ENCODE results near the gene MAX.
"Not testable (repeated sequence)": the region's sequence is repeated elsewhere in the genome, so short reads cannot be mapped to it uniquely, and the experiment has no call there.

The MAX gene

GRCh38 chr14:65106316-65106715 is 4.0 kb upstream of the MAX start:
- in situ Hi-C loops (cut with MboI; ENCODE audit: low sequenced_read_pairs), result no loop called here

DNA sequence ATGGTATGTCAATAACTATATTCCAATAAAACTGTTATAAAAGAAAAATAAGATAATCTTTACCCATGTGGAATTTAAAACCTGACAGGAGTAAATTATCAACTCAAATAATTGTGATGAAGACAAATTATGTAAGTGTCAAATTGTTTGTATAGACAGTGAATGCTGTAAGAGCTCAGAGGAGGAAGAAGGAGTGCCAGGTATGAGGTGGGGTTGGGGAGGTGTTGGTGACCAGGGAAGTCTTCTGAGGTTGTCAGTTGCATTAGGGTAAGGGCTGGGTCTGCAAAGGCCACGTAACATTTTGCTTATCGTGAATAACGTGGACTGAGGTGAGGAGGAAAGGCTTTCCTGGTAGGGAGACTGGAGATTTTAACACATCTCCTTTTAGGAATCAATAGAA is 2.5 kb upstream of the MAX start:
- in situ Hi-C loops (cut with MboI; ENCODE audit: low sequenced_read_pairs), result no loop called here

GRCh38 chr14:65103150-65103760 is 938 bp upstream of the MAX start:
- in situ Hi-C loops (cut with MboI; ENCODE audit: low sequenced_read_pairs), result no loop called here

DNA sequence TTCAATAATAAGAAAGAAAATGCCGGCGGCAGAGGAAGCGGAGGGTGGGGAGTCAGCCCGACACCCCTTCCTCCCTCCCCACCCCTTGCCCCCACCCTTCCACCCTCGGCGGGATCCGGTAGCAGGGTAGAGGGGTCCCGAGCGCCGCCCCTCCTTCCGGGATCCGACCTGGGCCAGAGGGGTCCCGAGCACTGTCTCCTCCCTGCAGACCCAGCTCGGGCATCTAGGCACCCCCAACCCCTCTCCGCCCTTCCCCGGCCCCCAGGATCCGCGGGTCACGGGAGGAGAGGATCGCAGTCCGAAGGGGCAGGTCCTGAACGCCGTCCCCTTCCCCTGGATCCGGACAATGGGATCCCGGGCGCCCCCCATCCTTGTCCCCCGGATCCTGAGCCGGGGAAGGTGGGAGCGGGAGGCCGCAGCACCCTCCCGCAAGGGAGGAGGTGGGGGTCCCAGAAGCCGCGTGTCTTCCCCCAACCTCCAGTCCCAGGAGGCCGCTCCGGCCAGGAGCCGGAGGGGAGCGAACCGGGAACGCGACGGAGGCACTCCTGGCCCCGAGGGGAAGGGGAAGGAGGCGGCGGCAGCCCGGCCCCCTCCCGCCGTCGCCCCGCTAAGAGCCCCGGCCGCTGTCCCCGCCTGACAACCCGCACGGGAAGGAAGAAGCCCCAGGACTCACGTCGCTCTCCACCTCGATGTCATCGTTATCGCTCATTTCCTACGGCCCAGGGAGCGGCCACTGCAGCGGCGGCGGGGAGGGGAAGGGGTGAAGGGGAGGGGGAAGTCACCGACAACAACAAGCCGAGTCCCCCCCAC is 481 bp downstream of the MAX start:
- in situ Hi-C loops (cut with MboI; ENCODE audit: low sequenced_read_pairs), result no loop called here

DNA sequence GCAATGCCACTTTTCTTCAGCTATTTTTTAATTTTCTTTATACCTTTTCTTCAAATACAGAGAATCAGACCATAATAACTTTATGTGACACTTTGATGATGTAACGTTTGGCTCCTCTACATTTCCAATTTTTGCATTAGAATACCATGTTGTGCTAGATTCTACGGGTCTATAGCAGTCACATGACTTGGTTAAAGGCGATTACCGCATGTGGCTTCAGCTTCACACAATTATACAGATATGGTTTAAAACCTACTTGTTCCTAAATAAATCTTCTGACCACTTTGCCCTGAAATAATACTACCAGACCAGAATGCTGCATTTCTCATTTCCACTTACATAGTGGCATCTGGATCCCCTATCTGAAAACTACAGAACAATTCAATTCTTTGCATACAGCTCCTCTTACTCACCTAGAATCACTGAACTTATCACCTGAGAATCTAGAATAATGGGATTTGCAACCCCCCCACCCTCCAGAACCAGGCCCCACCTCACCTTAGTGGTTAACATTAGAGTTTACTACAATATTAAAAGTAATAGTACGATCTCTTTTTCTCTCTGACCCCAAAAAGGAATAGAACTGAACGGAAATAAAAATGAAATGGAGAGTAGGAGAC is 1.3 kb downstream of the MAX start:
- in situ Hi-C loops (cut with MboI; ENCODE audit: low sequenced_read_pairs), result no loop called here

GRCh38 chr14:65098586-65098985 is 3.7 kb downstream of the MAX start:
- in situ Hi-C loops (cut with MboI; ENCODE audit: low sequenced_read_pairs), result no loop called here

DNA sequence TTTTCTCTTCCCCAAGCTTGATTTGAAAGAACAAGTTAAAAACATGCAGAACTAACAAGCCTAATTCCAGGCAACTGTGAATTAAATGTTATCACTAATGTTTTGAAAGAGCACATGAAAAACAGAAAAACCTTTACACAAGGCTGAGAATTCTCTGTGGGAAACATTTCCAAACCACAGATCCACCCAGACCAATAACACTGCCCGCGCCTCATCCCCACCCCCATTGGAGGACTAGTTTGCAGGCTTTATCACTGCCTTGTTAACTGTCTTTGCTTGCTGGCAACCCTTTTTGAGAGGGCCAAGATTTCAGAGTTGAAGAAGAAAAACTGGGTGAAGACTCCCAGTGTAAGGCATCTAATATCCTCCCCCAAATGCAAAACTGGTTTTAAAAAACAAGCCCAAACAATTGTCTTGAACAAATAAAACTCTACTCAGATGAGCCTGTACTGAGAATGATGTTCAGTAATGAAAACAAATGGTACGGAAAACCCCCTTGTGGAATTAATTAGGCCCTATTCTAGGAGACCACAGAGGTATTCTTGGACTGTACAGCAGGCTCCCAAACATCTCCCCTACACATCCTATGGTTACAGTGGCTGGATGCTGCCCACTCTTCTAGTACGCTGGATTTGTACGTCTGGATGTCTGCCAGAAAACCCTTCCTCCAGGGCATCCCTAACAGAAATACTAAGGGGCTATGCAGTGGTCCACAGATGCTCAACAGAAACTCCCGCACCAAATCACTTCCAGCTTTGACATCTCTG is 5.8 kb downstream of the MAX start:
- in situ Hi-C loops (cut with MboI; ENCODE audit: low sequenced_read_pairs), result no loop called here

GRCh38 chr14:65095633-65096205 is 6.6 kb downstream of the MAX start:
- in situ Hi-C loops (cut with MboI; ENCODE audit: low sequenced_read_pairs), result no loop called here

- in situ Hi-C loops (cut with MboI; ENCODE audit: low sequenced_read_pairs), result no loop called here
Observed at GRCh38 chr14:65092349-65092748, 10.0 kb downstream of the MAX start.

- in situ Hi-C loops (cut with MboI; ENCODE audit: low sequenced_read_pairs), result not testable (repeated sequence)
Observed at GRCh38 chr14:65087835-65088234, 14.5 kb downstream of the MAX start.

GRCh38 chr14:65086686-65087085 is 15.6 kb downstream of the MAX start:
- in situ Hi-C loops (cut with MboI; ENCODE audit: low sequenced_read_pairs), result not testable (repeated sequence)

GRCh38 chr14:65084554-65085505 is 17.5 kb downstream of the MAX start:
- in situ Hi-C loops (cut with MboI; ENCODE audit: low sequenced_read_pairs), result no loop called here

- in situ Hi-C loops (cut with MboI; ENCODE audit: low sequenced_read_pairs), result no loop called here
Observed at GRCh38 chr14:65082930-65083329, 19.4 kb downstream of the MAX start.

GRCh38 chr14:65080960-65081747 is 21.2 kb downstream of the MAX start:
- in situ Hi-C loops (cut with MboI; ENCODE audit: low sequenced_read_pairs), result no loop called here

- in situ Hi-C loops (cut with MboI; ENCODE audit: low sequenced_read_pairs), result no loop called here
Observed at GRCh38 chr14:65079768-65080167, 22.5 kb downstream of the MAX start.

GRCh38 chr14:65079201-65079600 is 23.1 kb downstream of the MAX start:
- in situ Hi-C loops (cut with MboI; ENCODE audit: low sequenced_read_pairs), result no loop called here

DNA sequence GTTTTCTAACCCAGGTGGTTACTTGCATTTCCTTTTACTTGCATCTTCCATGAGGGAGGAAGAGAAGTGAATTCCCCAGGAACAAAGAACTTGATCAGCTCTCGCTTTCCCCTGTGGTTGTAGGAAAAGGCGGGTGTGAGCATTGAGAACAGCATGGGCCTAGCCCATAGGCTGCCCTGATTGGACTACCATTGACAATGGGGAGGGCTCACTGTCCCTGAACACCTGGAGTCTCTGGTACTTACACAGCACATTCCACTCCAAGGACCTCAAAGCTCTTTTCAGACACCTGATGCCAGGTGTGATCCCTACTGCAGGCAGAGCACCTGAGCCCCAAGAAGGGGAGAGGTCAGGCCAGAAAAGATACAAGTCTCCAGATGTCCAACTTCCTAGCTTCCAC is 25.0 kb downstream of the MAX start:
- in situ Hi-C loops (cut with MboI; ENCODE audit: low sequenced_read_pairs), result no loop called here

GRCh38 chr14:65075628-65076325 is 26.5 kb downstream of the MAX start:
- in situ Hi-C loops (cut with MboI; ENCODE audit: low sequenced_read_pairs), result no loop called here
